H1 (cell line): ENCODE measurements around the gene MSH2.

Source experiments
- CBX5 ChIP-seq: fragments of 300-800, 300-1000 bp; sonication (generic); IDR thresholded peaks from 2 replicates; pipeline ENCODE4 v1.7.1; 2016; ENCODE audit warnings: antibody characterized with exemption, low read length, low read depth
- GABPA ChIP-seq: IDR thresholded peaks from 2 replicates; pipeline ENCODE4 v1.6.1; 2011; ENCODE audit warnings: mild to moderate bottlenecking, low read length, moderate library complexity, borderline replicate concordance; ENCODE audit not compliant: insufficient read depth
- TF ChIP-seq, protein P1 (sequence below): IDR thresholded peaks from 2 replicates; pipeline ENCODE4 v1.6.1; 2011; ENCODE audit warnings: low read length, improper control_type of control experiment
- TF ChIP-seq, protein P2 (sequence below), 3 experiments: IDR thresholded peaks; 1 replicate in 2 of 3; 2 replicates in 1 of 3; pipeline versions ENCODE4 v1.5.1 to v1.6.1; 2011; ENCODE audit warnings: low read length in 3 of 3, mild to moderate bottlenecking in 3 of 3, inconsistent platforms in 2 of 3, low read depth in 1 of 3, moderate library complexity in 1 of 3; ENCODE audit not compliant: insufficient read depth in 1 of 3; ENCODE audit errors: control extremely low read depth in 1 of 3

DNA sequence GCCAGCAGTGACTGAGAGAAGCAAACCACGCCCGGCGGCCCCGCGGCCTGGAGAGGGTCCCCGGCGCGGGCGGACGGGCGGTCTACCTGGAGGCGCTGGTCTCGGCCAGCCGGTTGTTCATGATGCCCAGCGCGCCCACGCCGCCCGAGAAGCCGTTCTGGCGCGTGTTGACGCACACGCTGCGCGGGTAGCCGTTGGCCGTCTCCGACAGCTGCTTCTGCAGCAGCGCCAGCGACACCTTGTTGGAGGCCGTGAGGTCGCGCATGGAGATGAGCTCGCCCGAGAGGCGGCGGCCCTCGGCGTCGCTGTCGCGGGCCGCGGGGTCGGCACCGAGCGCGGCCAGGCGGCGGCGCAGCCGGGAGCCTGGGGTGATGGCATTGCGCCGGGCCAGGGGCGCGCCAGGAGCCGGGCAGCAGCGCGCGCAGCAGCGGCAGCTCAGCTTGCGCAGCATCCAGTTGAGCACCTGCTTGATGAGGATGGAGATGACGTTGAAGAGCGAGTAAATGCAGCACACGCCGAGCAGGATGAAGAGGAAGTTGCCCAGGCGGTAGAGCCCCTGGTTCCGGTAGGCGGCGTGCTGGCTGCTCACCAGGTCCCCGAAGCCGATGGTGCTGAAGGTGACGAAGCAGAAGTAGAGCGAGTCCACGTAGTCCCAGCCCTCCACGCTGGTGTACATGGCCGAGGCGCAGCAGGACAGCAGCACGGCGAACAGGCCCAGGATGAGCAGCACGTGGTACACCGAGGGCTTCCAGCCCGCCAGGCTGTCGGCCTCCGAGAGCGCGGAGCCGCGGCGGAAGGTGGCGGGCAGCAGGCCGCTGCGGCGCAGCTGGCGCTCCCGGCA lies 118.1 kb downstream of the MSH2 start:
- TF ChIP-seq, protein P1, sequence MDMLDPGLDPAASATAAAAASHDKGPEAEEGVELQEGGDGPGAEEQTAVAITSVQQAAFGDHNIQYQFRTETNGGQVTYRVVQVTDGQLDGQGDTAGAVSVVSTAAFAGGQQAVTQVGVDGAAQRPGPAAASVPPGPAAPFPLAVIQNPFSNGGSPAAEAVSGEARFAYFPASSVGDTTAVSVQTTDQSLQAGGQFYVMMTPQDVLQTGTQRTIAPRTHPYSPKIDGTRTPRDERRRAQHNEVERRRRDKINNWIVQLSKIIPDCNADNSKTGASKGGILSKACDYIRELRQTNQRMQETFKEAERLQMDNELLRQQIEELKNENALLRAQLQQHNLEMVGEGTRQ = no peak
- TF ChIP-seq, protein P2, sequence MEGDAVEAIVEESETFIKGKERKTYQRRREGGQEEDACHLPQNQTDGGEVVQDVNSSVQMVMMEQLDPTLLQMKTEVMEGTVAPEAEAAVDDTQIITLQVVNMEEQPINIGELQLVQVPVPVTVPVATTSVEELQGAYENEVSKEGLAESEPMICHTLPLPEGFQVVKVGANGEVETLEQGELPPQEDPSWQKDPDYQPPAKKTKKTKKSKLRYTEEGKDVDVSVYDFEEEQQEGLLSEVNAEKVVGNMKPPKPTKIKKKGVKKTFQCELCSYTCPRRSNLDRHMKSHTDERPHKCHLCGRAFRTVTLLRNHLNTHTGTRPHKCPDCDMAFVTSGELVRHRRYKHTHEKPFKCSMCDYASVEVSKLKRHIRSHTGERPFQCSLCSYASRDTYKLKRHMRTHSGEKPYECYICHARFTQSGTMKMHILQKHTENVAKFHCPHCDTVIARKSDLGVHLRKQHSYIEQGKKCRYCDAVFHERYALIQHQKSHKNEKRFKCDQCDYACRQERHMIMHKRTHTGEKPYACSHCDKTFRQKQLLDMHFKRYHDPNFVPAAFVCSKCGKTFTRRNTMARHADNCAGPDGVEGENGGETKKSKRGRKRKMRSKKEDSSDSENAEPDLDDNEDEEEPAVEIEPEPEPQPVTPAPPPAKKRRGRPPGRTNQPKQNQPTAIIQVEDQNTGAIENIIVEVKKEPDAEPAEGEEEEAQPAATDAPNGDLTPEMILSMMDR (IDR thresholded peaks at IDR 0.05; ENCODE audit: control extremely low read depth in 1 of 3, insufficient read depth in 1 of 3, low read depth in 1 of 3, low read length in 3 of 3) = no peak
- no peak for TF ChIP-seq GABPA
- TF ChIP-seq CBX5 = no peak
